ENCODE measurements around the gene EIF6.

- TF ChIP-seq POLR2AphosphoS5 (IDR thresholded peaks at IDR 0.05; ENCODE audit: low read depth, low read length), result no peak
- TF ChIP-seq POLR2A (IDR thresholded peaks at IDR 0.05; ENCODE audit: low read depth, low read length), result no peak
- TF ChIP-seq TAF1 (IDR thresholded peaks at IDR 0.05; ENCODE audit: borderline replicate concordance, low read depth, low read length), result no peak
Measured at GRCh38 chr20:35297155-35297554, 12.6 kb upstream of the EIF6 start.

Measured in GM12892 (cell line).